A673 (cell line): Measurements from ENCODE around the gene SDHB.

ENCODE experiments used
- EZH2 ChIP-seq: fragments of 200-600 bp; sonication (generic); IDR thresholded peaks from 2 replicates; pipeline ENCODE4 v1.6.1; 2017; ENCODE audit warnings: borderline replicate concordance, low read depth, mild to moderate bottlenecking, mixed read lengths, antibody characterized with exemption, low read length; ENCODE audit not compliant: poor library complexity, severe bottlenecking
- TF ChIP-seq, protein P1 (sequence below): fragments of 300-800, 200-600 bp; sonication (generic); conservative IDR thresholded peaks from 2 replicates; pipeline ENCODE4 v1.5.1; 2017; ENCODE audit warnings: low read depth, mild to moderate bottlenecking, antibody characterized with exemption, low read length, moderate library complexity, mixed read lengths

DNA sequence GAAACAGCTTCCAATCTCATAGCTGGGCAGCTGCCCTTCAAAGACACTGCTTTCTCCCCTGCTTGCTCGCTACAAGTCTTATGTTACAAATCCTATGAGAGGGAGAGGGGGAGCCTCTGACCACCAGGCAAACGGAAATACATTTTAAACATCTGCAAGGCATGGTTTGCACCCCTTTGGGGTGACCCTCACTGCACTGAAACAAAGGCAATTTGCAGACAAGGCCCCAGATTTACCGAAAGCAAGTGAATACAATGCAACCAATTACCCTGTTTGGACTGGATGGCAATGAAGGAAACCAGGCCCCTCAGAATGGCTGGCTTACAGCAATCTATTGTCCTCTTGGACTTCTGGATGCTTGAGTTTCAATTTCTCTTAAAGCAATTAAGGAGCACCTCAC is 30.3 kb downstream of the SDHB start:
- TF ChIP-seq, protein P1, sequence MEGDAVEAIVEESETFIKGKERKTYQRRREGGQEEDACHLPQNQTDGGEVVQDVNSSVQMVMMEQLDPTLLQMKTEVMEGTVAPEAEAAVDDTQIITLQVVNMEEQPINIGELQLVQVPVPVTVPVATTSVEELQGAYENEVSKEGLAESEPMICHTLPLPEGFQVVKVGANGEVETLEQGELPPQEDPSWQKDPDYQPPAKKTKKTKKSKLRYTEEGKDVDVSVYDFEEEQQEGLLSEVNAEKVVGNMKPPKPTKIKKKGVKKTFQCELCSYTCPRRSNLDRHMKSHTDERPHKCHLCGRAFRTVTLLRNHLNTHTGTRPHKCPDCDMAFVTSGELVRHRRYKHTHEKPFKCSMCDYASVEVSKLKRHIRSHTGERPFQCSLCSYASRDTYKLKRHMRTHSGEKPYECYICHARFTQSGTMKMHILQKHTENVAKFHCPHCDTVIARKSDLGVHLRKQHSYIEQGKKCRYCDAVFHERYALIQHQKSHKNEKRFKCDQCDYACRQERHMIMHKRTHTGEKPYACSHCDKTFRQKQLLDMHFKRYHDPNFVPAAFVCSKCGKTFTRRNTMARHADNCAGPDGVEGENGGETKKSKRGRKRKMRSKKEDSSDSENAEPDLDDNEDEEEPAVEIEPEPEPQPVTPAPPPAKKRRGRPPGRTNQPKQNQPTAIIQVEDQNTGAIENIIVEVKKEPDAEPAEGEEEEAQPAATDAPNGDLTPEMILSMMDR, result no peak
- TF ChIP-seq EZH2, result no peak
